Karpas-422 (cell line): ENCODE results near the gene MRPS23. TPM values are rescaled to one million over a fixed set of nuclear protein-coding genes. Genes with fewer than 3 reads are reported as not detected.

Experiments used
- DNase-seq: peaks from one replicate; pipeline ENCODE4 v3.0.0-alpha.2; 2015
- H2AFZ ChIP-seq: fragments of 200-600 bp; sonication (generic); 2 replicates; pipeline ENCODE4 v1.6.1; 2014; ENCODE audit warnings: antibody characterized with exemption, low read length, mixed read lengths
- H3K27ac ChIP-seq: fragments of 200-600 bp; sonication (generic); 2 replicates; pipeline ENCODE4 v1.5.1; 2014; ENCODE audit warnings: mild to moderate bottlenecking, low read length, moderate library complexity
- H3K27me3 ChIP-seq: fragments of 200-600 bp; sonication (generic); 2 replicates; pipeline ENCODE4 v1.6.1; 2014; ENCODE audit warnings: low read length, mixed read lengths
- H3K36me3 ChIP-seq: fragments of 200-600 bp; sonication (generic); 2 replicates; pipeline ENCODE4 v1.6.1; 2014; ENCODE audit warnings: low read length, mixed read lengths; ENCODE audit not compliant: insufficient read depth
- H3K4me1 ChIP-seq: fragments of 200-600 bp; sonication (generic); 2 replicates; pipeline ENCODE4 v1.6.1; 2014; ENCODE audit warnings: mild to moderate bottlenecking, low read length, mixed read lengths
- H3K4me2 ChIP-seq: fragments of 200-600 bp; sonication (generic); 2 replicates; pipeline ENCODE4 v1.6.1; 2014; ENCODE audit warnings: low read length, low read depth, mild to moderate bottlenecking; ENCODE audit not compliant: poor library complexity, severe bottlenecking
- H3K4me3 ChIP-seq: fragments of 200-600 bp; sonication (generic); 2 replicates; pipeline ENCODE4 v1.5.1; 2014; ENCODE audit warnings: mild to moderate bottlenecking, antibody characterized with exemption, low read length, mixed read lengths
- H3K79me2 ChIP-seq: fragments of 200-600 bp; sonication (generic); 2 replicates; pipeline ENCODE4 v1.6.1; 2014; ENCODE audit warnings: mild to moderate bottlenecking, low read length, mixed read lengths
- H3K9ac ChIP-seq: fragments of 200-600 bp; sonication (generic); 2 replicates; pipeline ENCODE4 v1.6.0; 2014; ENCODE audit warnings: low read length
- H3K9me2 ChIP-seq: fragments of 200-600 bp; sonication (generic), shearing (Covaris generic); replicated peaks from 2 replicates; pipeline ENCODE4 v1.6.0; 2014; ENCODE audit warnings: mild to moderate bottlenecking, low read length, moderate library complexity; ENCODE audit not compliant: insufficient read depth
- H3K9me3 ChIP-seq: fragments of 300-700, 200-600 bp; sonication (generic); 2 replicates; pipeline ENCODE4 v1.6.1; 2014; ENCODE audit warnings: low read length, mixed read lengths
- H4K20me1 ChIP-seq: fragments of 200-600 bp; sonication (generic); 2 replicates; pipeline ENCODE4 v1.6.1; 2014; ENCODE audit warnings: mild to moderate bottlenecking, antibody characterized with exemption, low read length, low read depth; ENCODE audit not compliant: insufficient read depth
- total RNA-seq: library from RNA; depleted of rRNA; stranded (reverse); fragments of >200 nt; shearing (Covaris generic); gene quantifications from 2 replicates; pipeline ENCODE4 v1.2.3, GENCODE V29; 2014; ENCODE audit warnings: low replicate concordance

MRPS23 gene
- total RNA-seq, 1 experiment from 2014 or later: 61.3 TPM

- H2AFZ ChIP-seq: no peak overlapping the region
- H3K4me2 ChIP-seq: no peak overlapping the region
- no peak overlapping the region for H3K9ac ChIP-seq
- DNase-seq: no peak
- no peak overlapping the region for H3K4me3 ChIP-seq
- H3K27ac ChIP-seq: no peak overlapping the region
- H3K79me2 ChIP-seq: no peaks in the 10 kb centered on the region
- H3K9me2 ChIP-seq: no peaks in the 10 kb centered on the region
- H3K36me3 ChIP-seq: no peaks in the 10 kb centered on the region
- no peaks in the 10 kb centered on the region for H3K4me1 ChIP-seq
- no peaks in the 10 kb centered on the region for H4K20me1 ChIP-seq
- H3K27me3 ChIP-seq: no peaks in the 10 kb centered on the region
- H3K9me3 ChIP-seq: no peaks in the 10 kb centered on the region
These were observed 25.6 kb upstream of the MRPS23 start for GRCh38 chr17:57875290-57876022.

GRCh38 chr17:57874434-57875289, 24.8 kb upstream of the MRPS23 start:
- no peak overlapping the region for H3K4me3 ChIP-seq
- H3K27ac ChIP-seq: no peak overlapping the region
- H3K4me1 ChIP-seq: no peaks in the 10 kb centered on the region
- no peaks in the 10 kb centered on the region for H3K36me3 ChIP-seq
- no peaks in the 10 kb centered on the region for H3K79me2 ChIP-seq
- H3K27me3 ChIP-seq: no peaks in the 10 kb centered on the region
- H3K4me2 ChIP-seq: no peak overlapping the region
- DNase-seq: no peak
- H3K9ac ChIP-seq: no peak overlapping the region
- no peaks in the 10 kb centered on the region for H3K9me2 ChIP-seq
- no peaks in the 10 kb centered on the region for H4K20me1 ChIP-seq
- no peak overlapping the region for H2AFZ ChIP-seq
- no peaks in the 10 kb centered on the region for H3K9me3 ChIP-seq

DNA sequence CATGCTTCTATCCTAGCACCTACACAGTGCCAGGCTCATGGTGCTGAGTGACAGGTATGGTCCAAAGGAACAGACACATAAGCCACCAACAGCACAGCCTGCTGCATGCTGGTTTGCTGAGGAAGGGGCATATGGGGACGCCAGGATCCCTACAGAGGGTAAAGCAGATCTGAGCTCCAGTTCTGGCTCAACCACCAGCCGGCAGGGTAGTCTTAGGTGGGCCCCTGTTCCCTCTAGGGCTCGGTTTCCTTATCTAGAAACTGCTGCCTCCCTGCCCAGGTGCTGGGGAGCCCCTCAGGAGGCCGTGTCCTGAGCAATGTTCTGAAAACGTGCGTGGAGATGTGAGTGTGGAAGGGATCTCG, 24.2 kb upstream of the MRPS23 start:
- no peaks in the 10 kb centered on the region for H3K4me1 ChIP-seq
- no peak overlapping the region for H3K9ac ChIP-seq
- H3K27me3 ChIP-seq: no peaks in the 10 kb centered on the region
- no peak overlapping the region for H3K4me2 ChIP-seq
- no peaks in the 10 kb centered on the region for H3K9me2 ChIP-seq
- no peak for DNase-seq
- no peaks in the 10 kb centered on the region for H3K36me3 ChIP-seq
- H3K79me2 ChIP-seq: no peaks in the 10 kb centered on the region
- no peaks in the 10 kb centered on the region for H4K20me1 ChIP-seq
- no peak overlapping the region for H3K27ac ChIP-seq
- H2AFZ ChIP-seq: no peak overlapping the region
- no peaks in the 10 kb centered on the region for H3K9me3 ChIP-seq
- H3K4me3 ChIP-seq: no peak overlapping the region

DNA sequence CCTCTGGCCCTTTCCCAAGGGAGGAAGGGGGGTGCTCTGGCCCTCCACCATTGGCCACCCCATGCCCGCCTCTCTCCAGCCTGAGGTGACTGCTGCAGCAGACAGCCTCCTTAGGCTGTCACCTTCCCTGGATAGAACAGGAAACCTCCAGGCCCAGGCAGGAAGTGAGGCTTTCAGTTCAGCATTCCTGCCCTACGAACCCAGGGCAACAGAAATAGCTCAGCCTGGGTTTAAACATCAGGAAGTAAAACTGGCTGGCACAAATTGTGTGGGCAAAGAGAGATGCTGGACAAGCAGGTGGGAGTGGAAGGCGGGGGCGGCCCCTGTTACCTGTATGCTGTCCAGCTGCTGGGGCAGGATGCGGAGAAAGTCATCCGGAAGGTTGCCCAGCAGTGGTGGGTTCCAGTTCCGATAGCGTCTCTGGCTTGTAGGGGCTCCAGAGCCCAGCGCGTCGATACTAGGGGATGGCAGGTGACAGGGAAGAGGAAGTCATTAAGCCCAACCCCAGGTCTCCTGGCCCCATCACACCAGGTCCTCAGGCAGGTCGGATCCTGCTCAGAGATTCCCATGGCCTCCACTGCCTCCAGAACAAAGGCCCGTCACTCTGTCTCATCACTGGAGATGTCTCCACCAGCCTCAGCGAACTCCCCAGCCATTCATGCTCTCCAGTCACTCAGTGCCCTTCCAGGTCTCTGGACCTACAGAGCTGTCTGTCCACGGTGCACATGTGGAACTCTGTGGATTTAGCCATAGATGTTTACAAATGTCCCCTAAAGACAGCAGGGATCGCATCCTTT, 23.6 kb upstream of the MRPS23 start:
- H3K27ac ChIP-seq: no peak overlapping the region
- H3K4me1 ChIP-seq: peaks cover 4% of the 10 kb centered on the region; the same call in 1 of the 2 replicates
- H3K27me3 ChIP-seq: no peaks in the 10 kb centered on the region
- no peak overlapping the region for H3K4me2 ChIP-seq
- no peak overlapping the region for H2AFZ ChIP-seq
- no peak for DNase-seq
- no peaks in the 10 kb centered on the region for H3K9me3 ChIP-seq
- no peaks in the 10 kb centered on the region for H3K79me2 ChIP-seq
- no peak overlapping the region for H3K9ac ChIP-seq
- H3K36me3 ChIP-seq: no peaks in the 10 kb centered on the region
- no peak overlapping the region for H3K4me3 ChIP-seq
- H4K20me1 ChIP-seq: no peaks in the 10 kb centered on the region
- H3K9me2 ChIP-seq: no peaks in the 10 kb centered on the region

GRCh38 chr17:57872536-57872935, 22.7 kb upstream of the MRPS23 start:
- no peak for DNase-seq
- no peaks in the 10 kb centered on the region for H3K36me3 ChIP-seq
- H3K4me2 ChIP-seq: no peak overlapping the region
- no peaks in the 10 kb centered on the region for H3K9me2 ChIP-seq
- no peak overlapping the region for H3K9ac ChIP-seq
- H3K27ac ChIP-seq: no peak overlapping the region
- no peaks in the 10 kb centered on the region for H4K20me1 ChIP-seq
- H2AFZ ChIP-seq: no peak overlapping the region
- no peaks in the 10 kb centered on the region for H3K79me2 ChIP-seq
- H3K4me3 ChIP-seq: no peak overlapping the region
- H3K9me3 ChIP-seq: no peaks in the 10 kb centered on the region
- H3K4me1 ChIP-seq: peaks cover 12% of the 10 kb centered on the region
- no peaks in the 10 kb centered on the region for H3K27me3 ChIP-seq

- Histone ChIP-seq H3K4me3 (no peak overlapping the region), H3K4me2 (no peak overlapping the region), H3K36me3 (no peaks in the 10 kb centered on the region), H3K27me3 (no peaks in the 10 kb centered on the region), H3K9me3 (no peaks in the 10 kb centered on the region), H4K20me1 (no peaks in the 10 kb centered on the region), H3K9me2 (no peaks in the 10 kb centered on the region), H2AFZ (no peak overlapping the region), H3K4me1 (peaks cover 14% of the 10 kb centered on the region), H3K9ac (no peak overlapping the region), H3K27ac (no peak overlapping the region), H3K79me2 (no peaks in the 10 kb centered on the region)
- DNase-seq: no peak
These were observed 22.0 kb upstream of the MRPS23 start for GRCh38 chr17:57871863-57872262.

- no peak for DNase-seq
- Histone ChIP-seq H3K27me3 (no peaks in the 10 kb centered on the region), H2AFZ (no peak overlapping the region), H3K9ac (no peak overlapping the region), H4K20me1 (no peaks in the 10 kb centered on the region), H3K9me2 (no peaks in the 10 kb centered on the region), H3K4me2 (no peak overlapping the region), H3K4me1 (peaks cover 14% of the 10 kb centered on the region), H3K36me3 (no peaks in the 10 kb centered on the region), H3K79me2 (no peaks in the 10 kb centered on the region), H3K9me3 (no peaks in the 10 kb centered on the region), H3K4me3 (no peak overlapping the region), H3K27ac (no peak overlapping the region)
These were observed 21.3 kb upstream of the MRPS23 start for GRCh38 chr17:57871155-57871554.

GRCh38 chr17:57870283-57870635, 20.4 kb upstream of the MRPS23 start:
- Histone ChIP-seq H3K9me2 (no peaks in the 10 kb centered on the region), H3K27me3 (no peaks in the 10 kb centered on the region), H3K27ac (no peak overlapping the region), H3K9me3 (no peaks in the 10 kb centered on the region), H3K4me3 (no peak overlapping the region), H3K36me3 (no peaks in the 10 kb centered on the region), H4K20me1 (no peaks in the 10 kb centered on the region), H2AFZ (no peak overlapping the region), H3K4me2 (no peak overlapping the region), H3K79me2 (no peaks in the 10 kb centered on the region), H3K4me1 (peaks cover 14% of the 10 kb centered on the region), H3K9ac (no peak overlapping the region)
- DNase-seq: no peak
